GM23248 (cell line): Measurements from ENCODE around the gene OR7C1.
"Not testable (repeated sequence)": the region's sequence is repeated elsewhere in the genome, so short reads cannot be mapped to it uniquely, and the experiment has no call there.

ENCODE experiments used
- EZH2 ChIP-seq: fragments of 200-600 bp; sonication (generic); IDR thresholded peaks from 2 replicates; pipeline ENCODE4 v1.6.1; 2018; ENCODE audit warnings: antibody characterized with exemption, mild to moderate bottlenecking; ENCODE audit not compliant: insufficient read depth, poor library complexity, severe bottlenecking
- EZH2phosphoT487 ChIP-seq: fragments of 200-600 bp; sonication (generic); IDR thresholded peaks from 2 replicates; pipeline ENCODE4 v1.6.1; 2018; ENCODE audit warnings: antibody characterized with exemption, moderate library complexity, mild to moderate bottlenecking, low read depth; ENCODE audit not compliant: insufficient read depth

- TF ChIP-seq EZH2, EZH2phosphoT487: not testable (repeated sequence)
Measured at GRCh38 chr19:14785102-14785793, 49.7 kb downstream of the OR7C1 start.
